ENCODE data around the gene TEAD4.

TEAD4 gene

GRCh38 chr12:2941524-2941923, 17.7 kb upstream of the TEAD4 start:
- TF ChIP-seq CTCF (conservative IDR thresholded peaks at IDR 0.05; ENCODE audit: control insufficient read depth, insufficient read depth, low read depth, low read length) = no peak
- H3K4me3 ChIP-seq (ENCODE audit: control insufficient read depth, low read depth, low read length) = no peak overlapping the region
- no peak for DNase-seq (ENCODE audit: low read depth)

- peak; percentile 28 for DNase-seq (ENCODE audit: low read depth)
- H3K4me3 ChIP-seq (ENCODE audit: control insufficient read depth, low read depth, low read length) = no peak overlapping the region
- peak; percentile 75 for TF ChIP-seq CTCF (conservative IDR thresholded peaks at IDR 0.05; ENCODE audit: control insufficient read depth, insufficient read depth, low read depth, low read length)
Observed at GRCh38 chr12:2944401-2945047, 14.7 kb upstream of the TEAD4 start.

GRCh38 chr12:2949411-2949810, 9.8 kb upstream of the TEAD4 start:
- H3K4me3 ChIP-seq (ENCODE audit: control insufficient read depth, low read depth, low read length) = no peak overlapping the region
- no peak for DNase-seq (ENCODE audit: low read depth)
- TF ChIP-seq CTCF (conservative IDR thresholded peaks at IDR 0.05; ENCODE audit: control insufficient read depth, insufficient read depth, low read depth, low read length) = no peak

GRCh38 chr12:2955888-2956287, 3.3 kb upstream of the TEAD4 start:
- TF ChIP-seq CTCF (conservative IDR thresholded peaks at IDR 0.05; ENCODE audit: control insufficient read depth, insufficient read depth, low read depth, low read length) = no peak
- H3K4me3 ChIP-seq (ENCODE audit: control insufficient read depth, low read depth, low read length) = no peak overlapping the region
- no peak for DNase-seq (ENCODE audit: low read depth)

- peak overlapping the region; percentile 58 for H3K4me3 ChIP-seq (ENCODE audit: control insufficient read depth, low read depth, low read length)
Observed at GRCh38 chr12:2957816-2958431, 1.3 kb upstream of the TEAD4 start.

GRCh38 chr12:2958432-2959191, 585 bp upstream of the TEAD4 start:
- H3K4me3 ChIP-seq (ENCODE audit: control insufficient read depth, low read depth, low read length) = peak overlapping the region; percentile 58
- TF ChIP-seq CTCF (conservative IDR thresholded peaks at IDR 0.05; ENCODE audit: control insufficient read depth, insufficient read depth, low read depth, low read length) = no peak
- DNase-seq (ENCODE audit: low read depth) = peak; percentile 72

More at GRCh38 chr12:2957816-2958431, 1.3 kb upstream of the TEAD4 start:
- TF ChIP-seq CTCF (conservative IDR thresholded peaks at IDR 0.05; ENCODE audit: control insufficient read depth, insufficient read depth, low read depth, low read length) = no peak
- DNase-seq (ENCODE audit: low read depth) = no peak
